HG03432 (cell line): ENCODE data around the gene LRRC15.

Source experiments
- ATAC-seq: cut with Tn5 transposase; IDR thresholded peaks from one replicate; pipeline ENCODE4 v1.9.1; 2021; ENCODE audit warnings: mild to moderate bottlenecking, moderate library complexity; ENCODE audit not compliant: unreplicated experiment

LRRC15 gene

DNA sequence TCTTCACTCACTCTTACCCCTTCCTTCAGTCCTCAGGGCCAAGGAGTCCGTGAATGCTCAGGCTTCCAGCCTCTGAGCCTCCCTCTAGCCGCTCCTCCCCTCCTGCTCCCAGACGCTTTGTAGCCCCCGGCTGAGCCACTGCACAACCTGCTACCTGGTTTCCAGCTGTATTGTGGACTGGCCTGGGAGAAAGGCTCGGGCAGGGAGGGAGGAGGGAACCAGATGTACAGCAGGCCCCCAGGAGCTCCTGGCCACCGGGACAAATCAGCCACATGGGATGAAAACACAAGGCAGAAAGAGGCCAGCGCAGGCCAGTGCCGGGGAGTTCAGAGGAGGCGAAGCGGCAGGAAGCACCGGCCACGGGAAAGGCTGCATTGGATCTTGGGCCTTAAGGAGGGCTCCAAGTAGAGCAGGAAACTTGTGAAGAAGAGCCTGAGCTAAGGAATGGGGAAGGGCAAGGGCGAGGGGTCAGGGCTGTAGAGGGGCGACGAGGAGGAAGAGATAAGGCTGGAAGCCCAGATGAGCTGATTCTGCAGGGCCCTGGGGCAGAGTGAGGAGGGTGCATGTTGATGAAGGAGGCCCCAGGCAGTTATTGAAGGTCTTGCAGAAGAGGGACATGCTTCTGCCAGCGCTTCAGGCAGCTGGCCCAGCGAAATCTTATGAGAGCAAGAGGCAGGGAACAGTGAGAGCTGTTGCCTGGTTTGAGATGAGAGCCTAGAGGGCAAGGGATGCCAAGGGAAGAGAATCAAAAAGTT lies 32.8 kb downstream of the LRRC15 start:
- ATAC-seq, result no peak

DNA sequence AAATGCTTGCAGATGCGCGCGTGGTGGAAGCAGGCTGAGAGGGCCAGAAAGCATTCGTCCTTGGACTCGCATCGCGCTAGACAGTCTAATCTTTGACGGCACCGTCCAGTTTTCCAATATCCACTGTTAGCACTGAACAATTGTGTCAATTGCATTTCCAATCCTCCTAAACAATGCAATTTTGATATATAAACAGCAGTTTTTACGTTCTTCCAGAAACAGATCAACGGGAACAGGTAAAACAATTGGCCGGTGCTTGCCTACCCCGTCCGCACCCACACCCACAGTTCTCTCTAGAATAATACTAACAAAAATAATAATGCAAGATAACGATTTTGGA lies 35.6 kb downstream of the LRRC15 start:
- ATAC-seq, result no peak

DNA sequence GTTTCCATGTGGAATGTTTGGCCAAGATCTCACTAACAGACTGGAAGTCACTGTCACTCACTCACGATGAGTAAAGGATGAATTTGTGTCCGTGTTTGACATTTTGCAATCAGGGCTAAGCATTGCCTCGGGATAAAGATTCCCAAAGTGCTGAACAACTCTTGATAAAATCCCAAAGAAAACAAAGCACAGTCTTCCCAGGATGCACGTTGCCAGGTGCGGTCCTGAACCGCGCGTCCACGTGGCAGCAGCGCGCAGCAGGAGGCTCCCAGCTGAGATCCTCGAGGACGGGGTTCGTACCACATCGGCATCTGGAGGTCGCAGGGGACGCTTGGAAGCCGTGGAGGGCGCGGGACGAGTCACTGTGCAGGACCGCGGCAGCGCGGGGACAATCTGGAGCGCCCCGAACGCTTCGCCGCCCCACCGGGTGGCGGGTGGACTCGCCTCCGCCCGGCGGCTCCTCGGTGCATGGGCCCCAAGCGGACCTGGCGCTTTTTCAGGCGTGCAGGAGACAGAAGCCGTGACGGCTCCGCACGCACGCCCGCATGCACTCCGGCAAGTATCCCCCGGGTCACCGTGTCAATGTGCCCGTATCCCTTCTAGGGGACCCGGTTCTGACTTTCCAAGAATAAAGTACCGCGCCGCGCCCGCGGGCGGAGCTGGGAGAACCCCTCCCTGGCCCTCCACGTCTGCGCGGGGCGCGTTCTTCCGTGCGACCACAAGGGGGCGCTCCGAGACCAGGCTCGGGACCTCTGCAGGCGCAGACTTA lies 36.1 kb downstream of the LRRC15 start:
- peak; percentile 94 for ATAC-seq

DNA sequence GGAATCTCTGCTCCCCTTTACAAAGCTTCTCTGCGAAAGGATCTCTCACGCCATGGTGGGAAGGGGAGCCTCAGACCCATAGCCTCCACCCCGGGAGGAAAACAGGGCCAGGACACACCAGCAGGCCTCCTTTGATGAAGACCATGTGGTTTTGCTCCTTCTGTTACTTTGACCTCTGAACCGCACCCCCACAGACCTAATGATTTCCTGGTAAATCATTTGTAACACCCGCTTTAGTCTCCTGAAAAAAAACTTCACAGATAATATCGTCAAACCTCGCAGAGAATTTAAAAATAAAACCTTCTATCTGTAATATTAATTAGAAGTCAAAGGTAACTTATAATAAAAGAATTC lies 36.7 kb downstream of the LRRC15 start:
- no peak for ATAC-seq

DNA sequence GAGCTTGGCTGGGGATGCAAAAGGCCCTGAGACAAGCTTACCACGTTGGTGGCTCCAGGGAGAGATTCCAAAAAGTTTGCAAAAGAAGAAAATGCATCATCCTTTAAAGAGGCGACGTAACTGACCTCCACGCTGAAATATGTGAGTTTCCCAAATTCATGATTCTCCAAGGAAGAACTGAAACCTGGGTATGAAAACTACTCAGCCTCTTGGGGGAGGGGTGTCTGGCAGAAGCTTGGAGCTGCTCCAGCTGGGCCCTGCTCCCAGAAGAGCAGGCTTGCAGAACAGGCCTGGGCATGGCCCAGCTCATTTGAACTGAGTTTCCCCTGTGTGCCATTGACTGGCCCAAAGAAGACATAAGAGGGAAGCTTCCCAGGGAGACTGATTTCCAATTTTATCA lies 39.0 kb downstream of the LRRC15 start:
- ATAC-seq, result no peak

DNA sequence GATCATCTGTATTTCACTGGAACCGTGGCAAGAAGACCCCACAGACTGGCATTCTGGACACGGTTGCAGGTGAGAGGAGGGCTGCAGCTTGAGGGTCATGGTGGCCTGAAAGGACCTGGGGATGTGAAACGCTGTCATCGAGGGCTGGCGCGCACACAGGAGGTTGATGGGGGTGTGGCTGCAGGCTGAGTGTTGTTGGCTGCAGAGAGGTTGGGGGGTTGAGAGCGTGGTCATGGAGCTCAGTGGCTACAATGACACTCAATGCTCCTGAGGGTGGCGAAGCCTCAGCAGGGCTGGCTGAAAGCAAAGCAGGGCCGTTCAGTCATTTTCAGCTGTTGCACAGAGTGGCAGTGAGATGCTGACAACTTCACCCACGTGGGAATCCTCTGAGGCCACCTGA lies 39.4 kb downstream of the LRRC15 start:
- ATAC-seq, result no peak

DNA sequence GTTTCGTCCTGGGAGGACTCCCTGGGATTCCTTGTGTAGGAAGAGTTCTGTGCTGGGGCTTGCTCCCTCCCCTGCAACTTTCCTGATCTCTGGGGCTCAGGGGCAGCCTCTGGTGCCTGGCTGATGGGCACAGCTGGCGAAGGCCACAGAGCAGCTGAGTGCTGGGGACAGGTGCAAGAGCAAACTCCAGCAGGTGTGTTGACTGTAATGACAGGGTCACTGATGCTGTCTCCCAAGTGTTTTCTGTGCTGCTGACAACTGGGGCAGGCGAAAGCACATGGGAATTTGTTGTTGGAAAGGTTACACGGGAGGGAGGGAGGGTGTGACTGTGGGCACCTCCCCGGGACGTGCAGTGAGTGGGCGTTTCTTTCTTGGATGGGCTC lies 40.0 kb downstream of the LRRC15 start:
- ATAC-seq, result no peak

DNA sequence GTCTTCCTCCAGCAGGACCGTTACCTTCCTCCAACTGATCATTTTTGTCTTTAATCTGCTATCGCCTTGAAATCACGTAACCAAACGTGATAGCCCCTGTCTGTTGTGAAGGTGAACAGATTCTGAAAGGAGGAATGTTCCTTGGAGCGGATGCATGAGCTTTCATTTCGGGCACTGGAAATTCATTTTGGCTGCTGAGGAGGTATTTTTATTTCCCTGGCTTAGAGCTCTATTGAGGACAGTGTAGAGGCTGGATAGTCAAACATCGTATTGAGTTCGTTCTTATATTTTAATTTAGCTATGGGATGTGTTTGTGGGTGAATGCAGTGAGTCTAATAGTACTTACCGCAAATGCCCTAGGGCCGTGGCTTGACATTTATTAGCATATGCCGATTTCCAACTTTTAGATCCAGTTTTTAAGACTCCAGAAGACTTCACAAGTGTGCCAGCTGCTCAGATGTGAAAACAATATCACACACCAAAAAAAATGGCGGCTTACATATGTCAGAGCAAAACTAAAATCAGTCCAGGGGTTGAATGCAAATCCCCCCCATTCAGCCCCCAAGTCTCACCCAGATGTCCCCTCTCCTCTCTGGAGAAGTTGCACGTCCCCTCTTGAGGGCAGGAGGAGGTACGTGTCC lies 40.5 kb downstream of the LRRC15 start:
- ATAC-seq, result no peak

DNA sequence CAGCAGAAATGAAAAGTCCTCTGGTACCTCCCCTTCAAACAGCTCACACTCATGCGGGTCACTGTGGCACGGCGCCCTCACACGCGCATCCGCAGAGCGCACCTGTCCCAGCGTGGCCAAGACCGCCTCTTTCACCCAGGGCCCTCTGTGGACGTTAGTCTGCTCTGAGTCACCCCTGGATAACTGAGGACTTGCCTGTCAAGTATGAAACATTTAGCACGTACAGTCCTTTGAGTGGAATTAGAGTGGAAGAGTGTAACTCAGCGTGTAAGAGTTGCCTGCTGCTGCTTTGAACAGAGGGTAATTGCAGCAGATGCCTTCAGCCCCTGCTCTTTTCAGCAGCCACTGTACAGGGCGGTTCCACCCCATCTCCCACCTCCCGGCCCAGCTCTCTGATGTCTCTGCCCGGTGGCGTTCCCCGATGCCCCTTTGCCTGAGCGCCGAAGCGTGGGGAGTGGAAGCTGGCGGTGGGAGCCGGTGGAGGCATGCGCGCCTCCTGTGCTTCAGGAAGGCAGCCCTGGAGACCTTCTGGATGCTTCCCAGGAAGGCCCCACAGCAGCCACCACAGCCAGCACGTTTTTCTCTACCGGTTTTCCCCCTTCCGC lies 41.4 kb downstream of the LRRC15 start:
- ATAC-seq, result no peak

DNA sequence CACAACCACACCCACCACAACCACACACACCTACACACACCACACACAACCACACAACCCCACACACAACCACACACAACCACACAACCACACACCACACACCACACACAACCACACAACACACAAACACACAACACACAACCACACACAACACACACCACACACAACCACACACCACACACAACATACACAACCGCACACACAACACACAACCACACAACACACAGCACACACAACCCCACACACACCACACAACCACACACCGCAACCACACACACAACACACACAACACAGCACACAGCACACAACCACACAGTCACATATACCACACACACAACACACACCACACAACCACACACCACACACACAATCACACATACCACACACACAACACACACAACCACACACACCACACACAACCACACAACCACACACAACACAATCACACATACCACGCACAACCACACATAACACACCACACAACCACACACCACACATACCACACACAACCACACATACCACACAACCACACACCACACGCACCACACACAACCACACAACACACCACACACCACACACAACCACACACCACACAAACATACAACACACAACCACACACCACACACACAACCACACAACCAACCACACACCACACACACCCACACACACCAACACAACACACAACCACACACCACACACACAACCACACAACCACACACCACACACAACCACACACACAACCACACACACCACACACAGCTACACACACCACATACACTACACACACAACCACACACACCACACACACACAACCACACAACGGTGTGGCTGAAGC lies 42.1 kb downstream of the LRRC15 start:
- no peak for ATAC-seq

DNA sequence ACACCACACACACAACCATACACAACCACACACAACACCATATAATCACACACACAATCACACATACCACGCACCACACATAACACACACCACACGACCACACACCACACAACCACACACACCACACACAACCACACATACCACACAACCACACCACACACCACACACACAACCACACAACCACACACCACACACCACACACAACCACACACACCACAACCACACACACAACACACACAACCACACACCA lies 42.6 kb downstream of the LRRC15 start:
- no peak for ATAC-seq

DNA sequence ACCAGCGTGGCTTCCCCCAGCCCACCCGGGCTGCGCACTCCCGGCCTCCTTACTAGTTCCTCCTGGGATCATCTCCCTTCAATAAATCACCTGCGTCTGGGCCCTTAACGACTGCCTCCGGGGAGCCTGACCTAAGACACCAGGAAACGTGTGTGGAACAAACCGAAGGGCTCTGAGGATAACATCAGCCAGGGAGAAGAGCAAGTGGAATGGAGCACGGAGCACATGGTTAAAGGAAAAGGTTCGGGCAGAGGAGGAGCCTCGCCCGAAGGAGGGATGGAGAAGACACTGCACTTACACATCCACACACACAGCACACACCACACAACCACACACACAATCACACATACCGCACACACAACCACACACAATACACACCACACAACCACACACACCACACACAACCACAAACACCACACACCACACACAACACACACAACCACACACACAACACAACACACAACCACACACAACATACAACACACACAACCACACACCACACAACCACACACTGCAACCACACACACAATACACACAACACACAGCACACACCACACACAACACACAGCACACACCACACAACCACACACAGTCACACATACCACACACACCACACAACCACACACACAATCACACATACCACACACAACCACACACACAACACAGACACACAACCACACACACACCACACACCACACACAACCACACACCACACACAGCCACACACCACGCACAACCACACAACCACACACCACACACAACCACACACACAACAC lies 43.2 kb downstream of the LRRC15 start:
- no peak for ATAC-seq

DNA sequence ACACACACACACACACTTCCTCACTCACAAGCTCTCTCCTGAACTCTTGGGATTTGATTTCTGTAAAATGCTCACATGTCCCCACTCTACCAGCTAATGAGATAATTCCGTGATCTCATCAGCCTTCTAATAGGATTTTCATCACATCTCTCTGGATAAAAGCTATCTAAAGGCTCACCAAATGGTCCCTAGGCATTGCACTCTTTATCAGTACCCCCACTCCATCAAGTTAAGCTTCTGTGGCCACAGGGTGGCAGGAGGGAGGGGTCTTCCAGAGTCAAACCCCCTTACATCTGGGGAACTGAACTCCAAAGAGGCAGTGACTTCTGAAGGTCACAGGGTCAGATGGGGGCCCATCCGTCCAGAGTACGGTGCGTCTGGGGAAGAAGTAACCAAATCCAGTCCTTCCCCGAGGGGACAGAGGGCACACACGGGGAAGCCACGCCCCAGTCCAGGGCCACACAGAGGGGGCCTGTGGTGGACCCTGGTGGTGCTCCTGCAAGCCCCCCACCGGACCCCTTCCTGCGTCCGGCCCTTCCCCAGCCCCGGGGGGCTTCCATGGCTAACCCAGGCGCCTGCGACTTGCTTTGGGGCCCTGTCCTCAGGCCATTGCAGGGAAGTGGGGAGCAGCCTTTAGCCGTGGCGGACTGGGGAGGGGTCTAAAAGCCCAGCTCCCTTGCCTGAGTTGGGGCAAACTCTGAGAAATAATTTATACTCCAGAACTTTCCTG lies 44.0 kb downstream of the LRRC15 start:
- no peak for ATAC-seq

DNA sequence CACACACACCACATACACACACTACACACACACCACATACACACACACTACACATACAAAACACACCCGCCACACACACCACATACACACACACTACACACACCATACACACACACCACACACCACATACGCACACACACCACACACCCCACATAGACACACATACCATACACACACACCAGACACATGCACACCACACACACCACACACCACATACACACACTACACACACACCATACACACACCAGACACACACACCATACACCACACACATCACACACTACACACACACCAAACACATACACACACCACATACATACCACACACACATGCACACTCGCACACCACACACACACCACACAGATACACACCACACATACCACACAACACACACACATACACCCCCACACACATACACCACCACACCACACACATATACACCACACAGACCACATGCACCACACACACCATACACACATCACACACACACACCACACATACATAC lies 44.7 kb downstream of the LRRC15 start:
- ATAC-seq, result no peak

DNA sequence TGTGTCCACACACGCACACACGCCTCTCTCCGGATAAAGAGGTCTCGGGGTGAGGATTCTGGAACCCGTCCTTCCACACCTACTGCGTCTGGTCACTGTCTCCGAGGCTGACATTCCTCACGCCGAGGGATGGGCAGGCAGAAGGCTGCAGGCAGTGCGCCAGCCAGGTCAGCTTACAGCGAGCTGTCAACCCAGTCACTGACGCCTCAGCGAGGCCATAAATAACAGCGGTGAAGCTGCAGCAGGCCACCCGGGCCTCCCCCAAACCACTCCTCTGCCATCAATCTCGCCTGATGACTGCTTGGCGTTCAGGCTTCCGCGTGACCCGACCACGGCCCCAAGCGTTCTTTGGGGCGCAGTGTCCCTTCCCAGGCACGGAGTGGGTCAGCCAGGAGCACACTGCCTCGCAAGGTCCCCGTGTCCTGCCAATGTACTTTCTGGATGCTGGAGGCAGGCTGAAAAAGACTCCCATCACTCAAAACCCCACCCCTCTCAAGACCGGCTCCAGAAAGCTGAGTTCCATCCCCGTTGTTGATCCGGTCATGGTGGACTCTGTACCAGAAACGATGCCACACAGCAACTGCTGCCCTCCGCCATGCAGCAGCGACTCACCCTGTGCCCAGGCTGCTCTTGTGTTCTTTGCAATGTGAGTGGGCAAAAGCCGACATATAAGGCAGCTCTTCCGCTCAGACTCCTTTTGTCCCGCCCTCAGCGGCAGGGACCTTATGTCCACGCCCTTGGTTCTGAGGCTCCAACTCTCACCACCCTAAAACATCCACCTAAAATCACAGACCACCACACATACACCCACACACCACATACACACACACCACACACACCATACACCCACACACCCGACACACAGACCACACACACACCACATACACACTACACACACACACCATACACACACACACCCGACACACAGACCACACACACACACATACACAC lies 45.5 kb downstream of the LRRC15 start:
- ATAC-seq, result no peak

DNA sequence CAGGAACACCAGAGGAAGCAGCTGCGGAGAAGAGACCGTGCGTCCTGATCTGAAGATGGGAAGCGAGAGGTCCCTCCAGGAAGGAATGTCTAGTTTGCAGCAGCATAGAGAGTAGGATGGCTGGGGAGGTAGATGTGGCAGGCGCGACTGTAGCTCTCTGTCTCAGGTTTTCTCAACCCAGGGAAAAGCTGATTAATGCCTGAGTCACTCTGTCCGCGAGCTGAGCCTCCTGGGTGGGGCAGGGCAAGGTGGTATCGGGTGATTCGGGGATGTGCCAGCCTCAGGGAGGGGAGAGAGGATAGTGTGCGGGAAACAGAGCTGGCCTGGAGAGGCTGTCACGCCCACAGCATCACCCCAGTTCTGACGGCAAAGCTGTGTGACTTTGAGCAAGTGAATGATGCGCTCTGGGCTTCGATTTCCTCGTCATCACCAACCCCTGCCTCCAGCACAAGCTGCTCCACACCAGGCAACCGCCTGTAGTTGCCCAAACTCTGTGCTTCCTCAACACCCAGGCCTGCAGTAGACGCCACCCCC lies 46.8 kb downstream of the LRRC15 start:
- no peak for ATAC-seq

DNA sequence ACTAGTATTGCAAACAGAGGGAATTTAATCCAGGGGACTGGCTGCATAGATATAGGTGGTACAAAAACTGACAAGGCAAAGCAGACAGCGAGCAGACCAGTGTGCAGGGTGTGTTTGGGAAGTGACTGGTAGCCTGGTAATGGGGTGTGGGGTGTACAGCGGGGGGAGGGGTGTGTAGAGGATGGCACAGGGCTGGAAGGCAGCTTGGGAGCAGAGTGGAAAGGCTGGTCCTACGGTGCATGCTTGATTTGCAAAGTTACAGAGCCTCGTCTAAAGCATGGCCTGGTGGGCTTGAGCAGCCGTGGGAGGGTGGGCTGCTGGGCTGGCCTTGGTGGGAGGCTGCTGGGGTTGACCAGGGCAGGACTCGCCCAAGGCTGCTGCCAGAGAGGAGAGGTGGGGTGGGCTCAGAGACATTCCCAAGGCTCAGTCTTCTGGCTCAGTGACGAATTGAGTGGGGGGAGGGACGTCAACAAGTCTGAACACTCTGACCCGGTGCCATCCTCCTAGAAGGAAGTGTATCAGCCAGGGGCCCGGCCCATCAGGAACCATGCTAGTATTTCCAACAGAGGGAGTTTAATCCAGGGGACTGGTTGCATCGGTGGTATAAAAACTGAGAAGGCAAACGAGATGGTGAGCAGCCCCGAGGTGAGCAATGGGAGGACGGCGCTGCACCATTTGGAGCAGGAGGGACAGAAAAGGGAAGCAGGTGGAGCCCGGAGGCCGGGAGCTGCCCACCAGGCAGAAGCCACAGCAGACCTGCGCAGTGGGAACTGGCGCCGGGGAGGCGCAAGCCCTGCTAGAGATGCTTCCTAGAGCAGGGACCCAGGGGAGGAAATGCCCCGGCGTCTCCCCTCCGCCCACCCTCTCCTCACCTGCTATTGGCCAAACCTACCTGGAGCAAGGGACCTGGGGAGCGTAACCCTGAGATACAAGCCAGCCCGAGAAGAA lies 47.6 kb downstream of the LRRC15 start:
- no peak for ATAC-seq
